GM18907 (cell line): ENCODE measurements around the gene MAST3.

ENCODE experiments used
- ATAC-seq: cut with Tn5 transposase; IDR thresholded peaks from one replicate; pipeline ENCODE4 v1.9.1; 2021; ENCODE audit warnings: mild to moderate bottlenecking, moderate library complexity; ENCODE audit not compliant: unreplicated experiment

Gene MAST3

GRCh38 chr19:18135712-18136584 lies 38.4 kb downstream of the MAST3 start:
- ATAC-seq: no peak

GRCh38 chr19:18137242-18137641 lies 39.7 kb downstream of the MAST3 start:
- no peak for ATAC-seq

DNA sequence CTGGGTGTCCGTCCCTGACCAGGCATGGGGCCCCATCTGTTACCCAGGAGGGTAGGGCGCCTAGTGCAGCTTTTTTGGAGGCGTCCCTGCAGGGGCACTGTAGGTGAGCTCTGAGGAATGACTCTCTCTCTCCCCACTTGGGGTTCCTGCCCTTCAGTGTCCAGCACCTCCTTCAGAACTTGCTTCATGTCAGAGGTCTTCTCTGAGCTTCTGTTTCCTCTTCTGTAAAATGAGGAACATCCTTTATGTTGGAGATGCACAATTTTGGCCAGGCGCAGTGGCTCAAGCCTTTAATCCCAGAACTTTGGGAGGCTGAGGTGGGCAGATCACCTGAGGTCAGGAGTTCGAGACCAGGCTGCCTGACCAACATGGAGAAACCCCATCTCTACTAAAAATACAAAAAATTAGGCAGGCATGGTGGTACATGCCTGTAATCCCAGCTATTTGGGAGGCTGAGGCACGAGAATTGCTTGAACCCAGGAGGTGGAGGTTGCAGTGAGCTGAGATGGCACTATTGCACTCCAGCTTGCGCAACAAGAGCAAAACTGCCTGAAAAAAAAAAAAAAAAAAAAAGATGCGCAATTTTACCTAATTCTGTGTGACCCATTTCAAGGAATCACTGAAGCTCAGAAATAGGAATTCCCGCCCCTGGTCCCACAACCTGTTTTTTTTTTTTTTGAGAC lies 40.2 kb downstream of the MAST3 start:
- no peak for ATAC-seq

- ATAC-seq: no peak
Measured at GRCh38 chr19:18140473-18140872, 42.9 kb downstream of the MAST3 start.

GRCh38 chr19:18141031-18141430 lies 43.5 kb downstream of the MAST3 start:
- ATAC-seq: no peak

- no peak for ATAC-seq
Measured at GRCh38 chr19:18143902-18144301, 46.3 kb downstream of the MAST3 start.

GRCh38 chr19:18144361-18144760 lies 46.8 kb downstream of the MAST3 start:
- ATAC-seq: no peak

DNA sequence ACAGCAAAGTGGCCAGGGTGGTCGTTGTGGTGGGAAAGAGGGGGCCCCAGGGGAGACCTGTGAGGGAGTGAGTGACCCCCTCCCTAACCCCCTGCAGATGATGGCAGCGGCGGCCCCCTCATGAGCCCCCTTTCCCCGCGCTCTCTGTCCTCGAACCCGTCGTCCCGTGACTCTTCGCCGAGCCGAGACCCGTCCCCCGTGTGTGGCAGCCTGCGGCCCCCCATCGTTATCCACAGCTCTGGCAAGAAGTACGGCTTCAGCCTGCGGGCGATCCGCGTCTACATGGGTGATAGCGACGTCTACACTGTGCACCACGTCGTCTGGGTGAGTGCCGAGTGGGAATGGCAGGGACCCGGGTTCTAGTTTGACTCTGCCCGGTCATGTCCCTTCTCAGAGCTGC lies 47.3 kb downstream of the MAST3 start:
- no peak for ATAC-seq

DNA sequence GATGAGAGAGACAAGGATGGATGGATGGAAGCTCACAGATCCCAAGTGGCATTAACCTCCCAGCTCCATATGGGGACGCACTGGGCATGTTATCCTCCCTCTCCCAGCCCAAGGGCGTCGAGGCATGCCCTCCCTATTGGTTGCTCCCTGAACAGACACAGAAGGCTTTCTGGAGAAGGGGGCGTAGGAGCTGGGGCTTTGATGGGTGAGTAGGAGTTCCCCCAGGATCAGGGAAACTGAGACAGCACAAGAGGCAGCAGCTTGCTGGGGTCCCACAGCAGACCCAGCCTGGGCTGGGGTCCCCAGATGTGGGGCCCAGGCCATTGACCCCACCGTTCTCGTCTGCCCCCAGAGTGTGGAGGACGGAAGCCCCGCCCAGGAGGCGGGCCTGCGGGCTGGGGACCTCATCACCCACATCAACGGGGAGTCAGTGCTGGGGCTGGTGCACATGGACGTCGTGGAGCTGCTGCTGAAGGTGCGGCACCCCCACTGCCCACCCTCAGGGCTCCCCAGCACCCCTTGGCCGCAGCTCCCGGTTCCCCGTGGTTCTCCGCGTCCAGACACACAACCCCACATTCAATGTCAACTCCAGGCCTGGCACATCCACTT lies 47.9 kb downstream of the MAST3 start:
- no peak for ATAC-seq

- no peak for ATAC-seq
Measured at GRCh38 chr19:18147396-18147795, 49.8 kb downstream of the MAST3 start.

DNA sequence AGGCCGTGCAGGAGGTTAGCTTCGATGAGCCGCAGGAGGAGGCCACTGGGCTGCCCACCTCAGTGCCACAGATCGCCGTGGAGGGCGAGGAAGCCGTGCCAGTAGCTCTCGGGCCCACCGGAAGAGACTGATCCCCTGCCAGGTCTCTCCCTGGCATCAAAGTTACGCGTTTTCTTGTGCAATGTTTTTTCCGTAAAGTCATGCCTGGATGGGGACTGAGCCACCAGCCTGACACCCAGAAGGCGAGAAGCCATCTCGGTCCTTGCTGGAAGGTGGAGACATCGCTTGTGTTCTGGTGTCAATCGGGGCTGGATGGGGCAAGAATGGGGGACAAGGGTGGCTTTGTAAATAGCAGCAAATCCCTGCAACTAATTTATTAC lies 52.0 kb downstream of the MAST3 start:
- ATAC-seq: no peak

DNA sequence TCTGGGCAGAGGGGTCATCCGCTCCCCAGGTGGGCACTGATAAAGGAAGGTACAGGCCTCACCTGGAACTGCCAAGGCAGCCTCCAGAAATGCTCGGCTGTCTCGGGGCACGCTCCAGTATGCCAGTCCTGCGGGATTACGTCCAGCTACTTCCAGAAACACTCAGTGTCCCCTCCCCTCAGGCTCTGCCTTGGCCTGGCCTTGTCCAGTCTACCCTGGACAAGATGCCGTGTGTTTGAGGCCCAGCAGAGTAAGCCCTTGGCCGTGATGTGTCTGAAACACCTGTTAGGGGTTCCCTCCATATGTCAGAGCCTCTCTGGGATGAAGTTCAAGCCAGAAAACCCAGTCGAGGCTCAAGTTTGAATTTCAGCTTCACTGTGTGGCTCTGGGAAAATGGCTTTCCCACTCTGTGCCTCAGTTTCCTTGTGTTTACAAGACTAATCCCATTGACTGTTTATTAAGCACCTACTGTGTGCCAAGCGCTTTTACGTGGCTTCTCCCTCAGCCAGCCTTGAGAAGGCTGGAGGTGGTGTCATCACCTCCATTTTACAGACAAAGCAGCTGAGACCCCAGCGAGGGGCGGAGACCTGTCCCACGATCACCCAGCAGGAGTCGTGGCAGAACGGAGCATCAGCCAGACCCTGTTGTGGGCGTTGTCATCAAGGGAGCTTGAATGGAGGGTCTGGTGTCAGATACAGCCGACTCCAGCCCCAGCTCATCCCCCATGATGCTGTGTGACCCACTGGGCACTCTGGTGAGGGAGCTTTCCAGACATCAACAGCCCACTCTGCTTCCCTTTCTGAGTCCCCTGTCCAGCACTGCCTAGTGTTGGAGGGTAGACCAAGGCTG lies 53.4 kb downstream of the MAST3 start:
- ATAC-seq: no peak

- peak; percentile 63 for ATAC-seq
Measured at GRCh38 chr19:18152442-18152816, 54.9 kb downstream of the MAST3 start.

- peak; percentile 75 for ATAC-seq
Measured at GRCh38 chr19:18152817-18153555, 55.4 kb downstream of the MAST3 start, which contains the start of gene PIK3R2. Gene PIK3R2, plus strand, starts transcription at chr19:18153163. Its CDS starts 2,717 bp downstream, at chr19:18155880.

GRCh38 chr19:18153556-18154134 lies 56.1 kb downstream of the MAST3 start:
- ATAC-seq: peak; percentile 2

- ATAC-seq: no peak
Measured at GRCh38 chr19:18155095-18156087, 57.8 kb downstream of the MAST3 start.

DNA sequence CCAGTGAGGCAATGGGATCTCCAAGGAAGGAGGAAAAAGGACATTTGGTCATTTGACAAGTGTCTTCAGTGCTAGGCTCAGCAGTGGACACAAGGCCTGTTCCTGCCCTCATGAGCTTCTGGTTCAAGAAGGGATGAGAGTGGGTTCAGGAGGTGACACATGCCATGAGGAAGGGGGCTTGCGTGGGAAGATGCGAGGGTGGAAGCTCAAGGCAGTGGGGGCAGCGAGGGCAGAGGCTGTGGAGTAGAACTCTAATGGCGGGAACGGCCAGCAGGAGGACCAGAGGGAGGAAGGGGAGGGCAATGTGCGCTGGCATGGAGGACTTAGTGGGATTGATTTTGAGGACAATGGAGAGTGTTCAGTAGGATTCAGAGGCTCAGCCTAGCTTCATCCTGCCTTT lies 58.7 kb downstream of the MAST3 start:
- no peak for ATAC-seq

DNA sequence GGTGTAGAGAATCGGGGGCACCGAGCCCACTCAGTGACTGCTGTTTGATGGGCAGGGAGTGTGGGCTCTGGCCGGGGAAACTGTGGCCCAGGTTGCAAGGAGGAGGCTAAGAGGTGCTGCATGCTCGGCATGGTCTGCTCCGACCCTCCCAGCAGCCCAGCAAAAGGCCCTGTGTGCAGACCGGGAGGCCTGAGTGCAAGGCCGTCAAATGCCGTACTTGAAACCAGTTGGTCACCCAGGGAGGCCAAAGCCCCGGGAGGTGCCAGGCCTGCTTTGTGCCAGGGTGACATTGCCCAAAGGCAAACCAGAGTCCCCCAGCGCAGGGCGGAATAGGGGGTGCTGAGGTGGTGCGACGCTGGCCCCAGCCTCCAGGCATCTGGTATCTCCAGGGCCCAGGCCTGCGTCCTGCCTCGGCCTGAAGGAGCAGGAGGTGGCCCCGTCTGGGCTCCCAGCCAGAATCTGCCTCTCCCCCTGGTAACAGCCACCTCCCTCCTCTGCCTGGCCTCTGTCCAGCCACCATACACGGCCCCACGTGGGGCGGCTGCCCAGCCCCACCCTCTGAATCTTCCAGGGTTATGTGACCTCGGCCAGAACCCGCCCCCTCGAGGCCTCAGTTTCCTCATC lies 59.4 kb downstream of the MAST3 start:
- ATAC-seq: no peak
